H1 (cell line): Measurements from ENCODE around the gene CDT1. TPM values are rescaled to one million over a fixed set of nuclear protein-coding genes. Genes with fewer than 3 reads are reported as not detected.

Experiments used
- CHD2 ChIP-seq: IDR thresholded peaks from 2 replicates; pipeline ENCODE4 v1.6.1; 2012; ENCODE audit warnings: low read length, improper control_type of control experiment
- PHF8 ChIP-seq: fragments of 200-600 bp; sonication (generic); conservative IDR thresholded peaks from 2 replicates; pipeline ENCODE4 v1.7.1; 2012; ENCODE audit warnings: low read depth, mild to moderate bottlenecking, inconsistent platforms, low read length, moderate library complexity
- POLR2AphosphoS5 ChIP-seq: IDR thresholded peaks from 2 replicates; pipeline ENCODE4 v1.6.1; 2011; ENCODE audit warnings: low read depth, low read length
- polyA plus RNA-seq, 7 experiments: library from polyadenylated mRNA; depleted of rRNA in 3 of 7; stranded (reverse) in 5 of 7; unstranded in 2 of 7; fragments of >200 nt in 5 of 7; fragments of 200-250 nt in 2 of 7; gene quantifications; 1 replicate in 5 of 7; 2 replicates in 1 of 7; 4 replicates in 1 of 7; pipeline versions ENCODE4 v1.2.1 to v1.2.3, GENCODE V29; 2011 to 2013; ENCODE audit warnings: missing spikeins in 2 of 7, mixed read lengths in 2 of 7
- total RNA-seq: library from RNA; stranded (reverse); fragmentation: NEBNext Ultra II Directional; extraction: Animal tissue kit (Norgen Biotek cat#: 25700); gene quantifications from 2 replicates; pipeline ENCODE4 v1.2.1, GENCODE V29; 2021
- TF ChIP-seq, protein P1 (sequence below): IDR thresholded peaks from 2 replicates; pipeline ENCODE4 v1.6.1; 2012; ENCODE audit warnings: inconsistent platforms

CDT1 gene
- total and polyA plus RNA-seq, 2 of the 8 experiments (the other 6 are each of a cell fraction or from before 2014, with no cell fraction given), result 76.7 to 95.4 TPM

DNA sequence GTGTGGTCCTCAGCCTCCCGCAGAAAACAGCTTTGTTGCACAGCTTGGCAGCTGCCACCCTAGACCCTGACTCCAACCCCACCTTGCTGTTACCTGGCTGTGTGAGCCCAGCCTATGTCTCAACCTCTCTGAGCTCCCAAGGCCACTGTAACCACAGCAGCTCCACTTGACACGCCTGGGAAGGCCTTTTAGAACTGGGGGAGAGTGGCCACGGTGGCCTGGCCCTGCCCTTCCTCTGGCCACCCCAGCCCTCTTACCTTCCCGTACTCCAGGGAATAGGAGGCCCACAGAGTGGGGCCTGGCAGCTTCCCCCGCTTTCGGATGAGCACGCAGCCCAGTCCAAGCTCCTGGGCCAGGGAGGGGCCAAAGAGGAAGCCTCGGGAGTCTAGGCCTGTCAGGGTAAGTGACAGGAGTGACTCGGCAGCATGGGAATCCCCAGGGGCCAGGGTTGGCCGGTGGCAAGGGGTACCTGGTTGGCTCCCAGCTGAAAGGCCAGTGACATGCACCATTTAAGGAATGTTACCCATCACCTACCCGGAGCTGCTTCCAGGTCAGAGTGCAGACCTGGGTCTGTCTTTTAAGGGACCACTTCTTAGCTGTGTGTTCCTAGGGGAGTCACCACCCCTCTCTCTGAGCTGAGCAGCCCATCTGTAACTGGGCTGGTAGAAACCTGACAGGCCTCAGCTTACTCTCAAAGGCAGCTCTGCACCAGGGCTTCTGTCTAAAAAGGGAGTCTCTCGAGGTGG, 6.8 kb downstream of the CDT1 start (continued):
- TF ChIP-seq, protein P1, sequence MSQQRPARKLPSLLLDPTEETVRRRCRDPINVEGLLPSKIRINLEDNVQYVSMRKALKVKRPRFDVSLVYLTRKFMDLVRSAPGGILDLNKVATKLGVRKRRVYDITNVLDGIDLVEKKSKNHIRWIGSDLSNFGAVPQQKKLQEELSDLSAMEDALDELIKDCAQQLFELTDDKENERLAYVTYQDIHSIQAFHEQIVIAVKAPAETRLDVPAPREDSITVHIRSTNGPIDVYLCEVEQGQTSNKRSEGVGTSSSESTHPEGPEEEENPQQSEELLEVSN, result no peak
- peak; percentile 7; the same call in 1 of the 2 replicates for TF ChIP-seq POLR2AphosphoS5
- TF ChIP-seq PHF8, result no peak
- TF ChIP-seq CHD2, result no peak
